Lung (tissue), 12 donors: ENCODE data around the gene HEXIM1. TPM values are rescaled to one million over a fixed set of nuclear protein-coding genes. Genes with fewer than 3 reads are reported as not detected.

ENCODE experiments used
- ATAC-seq: fragments of 200-7000 bp; cut with Tn5 transposase; one replicate; pipeline ENCODE4 v1.9.1; 2020; ENCODE audit warnings: moderate number of reproducible peaks; ENCODE audit not compliant: insufficient read depth, low FRiP score
- DNase-seq, 3 donors: peaks; one replicate each; pipeline ENCODE4 v3.0.0-alpha.2; 2013 to 2017
- H3K27ac ChIP-seq, 2 donors: one replicate each; pipeline ENCODE4 v1.5.1; 2013; ENCODE audit warnings: mild to moderate bottlenecking in 2 of 2, moderate library complexity in 2 of 2, control low read depth in 1 of 2, inconsistent platforms in 1 of 2, low read depth in 1 of 2, low read length in 1 of 2
- H3K27me3 ChIP-seq, 3 donors: one replicate each; pipeline ENCODE4 v1.5.1; 2013; ENCODE audit warnings: low read length in 2 of 3; ENCODE audit not compliant: control insufficient read depth in 3 of 3, insufficient read depth in 3 of 3
- H3K36me3 ChIP-seq, 4 donors: one replicate each; pipeline ENCODE4 v1.5.1; 2013; ENCODE audit warnings: low read length in 4 of 4, mild to moderate bottlenecking in 1 of 4, moderate library complexity in 1 of 4; ENCODE audit not compliant: control insufficient read depth in 4 of 4, insufficient read depth in 4 of 4
- H3K4me1 ChIP-seq, 5 donors: one replicate each; pipeline ENCODE4 v1.5.1; 2013; ENCODE audit warnings: low read length in 5 of 5, mild to moderate bottlenecking in 2 of 5, moderate library complexity in 1 of 5; ENCODE audit not compliant: control insufficient read depth in 5 of 5, insufficient read depth in 5 of 5
- H3K4me3 ChIP-seq: one replicate; pipeline ENCODE4 v1.5.1; 2013; ENCODE audit warnings: mild to moderate bottlenecking, control low read depth, moderate library complexity
- H3K9ac ChIP-seq, 2 donors: one replicate each; pipeline ENCODE4 v1.5.1; 2013; ENCODE audit warnings: low read length in 2 of 2, control low read depth in 1 of 2; ENCODE audit not compliant: insufficient read depth in 1 of 2
- H3K9me3 ChIP-seq, 4 donors: one replicate each; pipeline ENCODE4 v1.5.1; 2013; ENCODE audit warnings: low read length in 3 of 4, mild to moderate bottlenecking in 1 of 4, moderate library complexity in 1 of 4; ENCODE audit not compliant: control insufficient read depth in 4 of 4, insufficient read depth in 3 of 4
- CTCF ChIP-seq: IDR thresholded peaks from 2 replicates; pipeline ENCODE4 v1.5.1; 2012; ENCODE audit warnings: mild to moderate bottlenecking; ENCODE audit errors: control extremely low read depth, extremely low read depth
- WGBS, 2 donors: extraction: QIAGEN DNeasy Blood & Tissue Kit; methylation state at CpG; one replicate each; pipeline ENCODE4 v1.1.7; 2013; 5-methylcytosine and 5-hydroxymethylcytosine counted together
- polyA plus RNA-seq, 2 donors: library from polyadenylated mRNA; stranded (reverse); fragments of 200-250 nt; gene quantifications; one replicate each; pipeline ENCODE4 v1.2.1, GENCODE V29; 2013
- total RNA-seq, 2 donors: library from RNA; depleted of rRNA in 1 of 2; stranded (reverse); fragments of >200 nt in 1 of 2; gene quantifications; one replicate each; pipeline ENCODE4 v1.2.1, GENCODE V29; 2014 to 2021
- donor health status: control.
- donor health status: control.
- donor health status: Bipolar disorder and iron deficiency.
- donor health status: healthy.
- donor health status: DM: yes; HTN: yes; CAD: no.

Gene HEXIM1
- total and polyA plus RNA-seq, 4 donors: 14.5 to 34.4 (median 22.0) TPM

GRCh38 chr17:45119964-45120363, 28.3 kb upstream of the HEXIM1 start:
- Histone ChIP-seq H3K9me3 (no peaks in the 10 kb centered on the region), H3K27ac (no peak overlapping the region), H3K27me3 (no peaks in the 10 kb centered on the region), H3K4me3 (no peak overlapping the region), H3K4me1 (peaks cover 0 to 16% (median 0%) of the 10 kb centered on the region in 5 donors), H3K36me3 (peaks cover 0 to 17% (median 1%) of the 10 kb centered on the region in 4 donors), H3K9ac (no peak overlapping the region)
- no peak for DNase-seq
- 90 to 97% methylated on average over 8 of the region's 8 CpGs for WGBS, 2 donors
- no peak for ATAC-seq
- TF ChIP-seq CTCF: no peak

- no peak for TF ChIP-seq CTCF
- WGBS, 2 donors: 84 to 88% methylated on average over 21 to 22 of the region's 22 CpGs
- ATAC-seq (no peak), DNase-seq (no peak)
- H3K36me3 ChIP-seq: peaks cover 0 to 17% (median 1%) of the 10 kb centered on the region in 4 donors
- peaks cover 0 to 16% (median 0%) of the 10 kb centered on the region in 5 donors for H3K4me1 ChIP-seq
- no peak overlapping the region for H3K9ac ChIP-seq
- no peak overlapping the region for H3K4me3 ChIP-seq
- no peak overlapping the region for H3K27ac ChIP-seq
- no peaks in the 10 kb centered on the region for H3K9me3 ChIP-seq
- no peaks in the 10 kb centered on the region for H3K27me3 ChIP-seq
Observed at GRCh38 chr17:45120558-45120957, 27.7 kb upstream of the HEXIM1 start.

GRCh38 chr17:45121055-45121454, 27.2 kb upstream of the HEXIM1 start:
- WGBS, 2 donors: 53 to 61% methylated on average over 32 to 45 of the region's 45 CpGs
- Histone ChIP-seq H3K9me3 (no peaks in the 10 kb centered on the region), H3K4me1 (peaks cover 0 to 16% (median 0%) of the 10 kb centered on the region in 5 donors), H3K4me3 (no peak overlapping the region), H3K27ac (no peak overlapping the region), H3K9ac (no peak overlapping the region), H3K36me3 (peaks cover 0 to 17% (median 1%) of the 10 kb centered on the region in 4 donors), H3K27me3 (no peaks in the 10 kb centered on the region)
- ATAC-seq (no peak), DNase-seq (no peak)
- no peak for TF ChIP-seq CTCF
